Smooth muscle cell (in vitro differentiated cells): ENCODE measurements around the gene SELENOO. TPM values are rescaled to one million over a fixed set of nuclear protein-coding genes. Genes with fewer than 3 reads are reported as not detected.

Source experiments
- DNase-seq: peaks from one replicate; lab custom pipeline; 2025; ENCODE audit not compliant: unreplicated experiment; lab: John Stamatoyannopoulos, UW
- H2AFZ ChIP-seq: fragments of 200-600 bp; sonication (generic); 2 replicates; pipeline ENCODE4 v1.6.0; 2016; ENCODE audit warnings: antibody characterized with exemption, low read depth, mild to moderate bottlenecking
- H3F3A ChIP-seq: fragments of 200-600 bp; sonication (generic); 2 replicates; pipeline ENCODE4 v1.6.0; 2017; ENCODE audit warnings: antibody characterized with exemption, low read depth
- H3K27ac ChIP-seq: fragments of 200-600 bp; sonication (generic); 2 replicates; pipeline ENCODE4 v1.5.1; 2016; ENCODE audit warnings: low read depth, mild to moderate bottlenecking
- H3K27me3 ChIP-seq: fragments of 200-600 bp; sonication (generic); 2 replicates; pipeline ENCODE4 v1.6.1; 2016; ENCODE audit warnings: low read depth, mild to moderate bottlenecking
- H3K36me3 ChIP-seq: fragments of 200-600 bp; sonication (generic); 2 replicates; pipeline ENCODE4 v1.5.1; 2016; ENCODE audit warnings: low read depth
- H3K4me1 ChIP-seq: fragments of 200-600 bp; sonication (generic); 2 replicates; pipeline ENCODE4 v1.5.1; 2016; ENCODE audit warnings: low read depth
- H3K4me2 ChIP-seq: fragments of 200-600 bp; sonication (generic); 2 replicates; pipeline ENCODE4 v1.6.0; 2016; ENCODE audit warnings: mild to moderate bottlenecking
- H3K4me3 ChIP-seq: fragments of 200-600 bp; sonication (generic); 2 replicates; pipeline ENCODE4 v1.5.1; 2016; ENCODE audit warnings: mild to moderate bottlenecking
- H3K79me2 ChIP-seq: fragments of 200-600 bp; sonication (generic); 2 replicates; pipeline ENCODE4 v1.6.0; 2016; ENCODE audit warnings: low read depth, mild to moderate bottlenecking
- H3K9ac ChIP-seq: fragments of 200-600 bp; sonication (generic); 2 replicates; pipeline ENCODE4 v1.6.0; 2016; ENCODE audit warnings: low read depth
- H3K9me3 ChIP-seq: fragments of 200-600 bp; sonication (generic); replicated peaks from 2 replicates; pipeline ENCODE4 v1.5.1; 2016; ENCODE audit warnings: low read depth
- H4K20me1 ChIP-seq: fragments of 200-600 bp; sonication (generic); 2 replicates; pipeline ENCODE4 v1.6.0; 2016; ENCODE audit warnings: low read depth
- WGBS: methylation state at CpG from one replicate; pipeline ENCODE4 v1.1.7; 2016; ENCODE audit warnings: low lambda C conversion rate; 5-methylcytosine and 5-hydroxymethylcytosine counted together
- polyA plus RNA-seq: library from polyadenylated mRNA; unstranded; fragments of >200 nt; fragmentation: Nextera tagmentation; extraction: Ambion mirVana; gene quantifications from 2 replicates; pipeline ENCODE4 v1.2.1, GENCODE V29; 2016
- total RNA-seq: library from RNA; depleted of rRNA; stranded (reverse); fragments of >200 nt; gene quantifications from 2 replicates; pipeline ENCODE4 v1.2.3, GENCODE V29; 2014
- TF ChIP-seq, protein P1 (sequence below): fragments of 200-600 bp; sonication (generic); IDR thresholded peaks from 2 replicates; pipeline ENCODE4 v1.5.1; 2017; ENCODE audit warnings: borderline replicate concordance, mild to moderate bottlenecking, antibody characterized with exemption; ENCODE audit not compliant: insufficient read depth, poor library complexity, severe bottlenecking

The SELENOO gene
- total and polyA plus RNA-seq, 2 experiments from 2014 or later: 9.0 to 21.3 TPM

DNA sequence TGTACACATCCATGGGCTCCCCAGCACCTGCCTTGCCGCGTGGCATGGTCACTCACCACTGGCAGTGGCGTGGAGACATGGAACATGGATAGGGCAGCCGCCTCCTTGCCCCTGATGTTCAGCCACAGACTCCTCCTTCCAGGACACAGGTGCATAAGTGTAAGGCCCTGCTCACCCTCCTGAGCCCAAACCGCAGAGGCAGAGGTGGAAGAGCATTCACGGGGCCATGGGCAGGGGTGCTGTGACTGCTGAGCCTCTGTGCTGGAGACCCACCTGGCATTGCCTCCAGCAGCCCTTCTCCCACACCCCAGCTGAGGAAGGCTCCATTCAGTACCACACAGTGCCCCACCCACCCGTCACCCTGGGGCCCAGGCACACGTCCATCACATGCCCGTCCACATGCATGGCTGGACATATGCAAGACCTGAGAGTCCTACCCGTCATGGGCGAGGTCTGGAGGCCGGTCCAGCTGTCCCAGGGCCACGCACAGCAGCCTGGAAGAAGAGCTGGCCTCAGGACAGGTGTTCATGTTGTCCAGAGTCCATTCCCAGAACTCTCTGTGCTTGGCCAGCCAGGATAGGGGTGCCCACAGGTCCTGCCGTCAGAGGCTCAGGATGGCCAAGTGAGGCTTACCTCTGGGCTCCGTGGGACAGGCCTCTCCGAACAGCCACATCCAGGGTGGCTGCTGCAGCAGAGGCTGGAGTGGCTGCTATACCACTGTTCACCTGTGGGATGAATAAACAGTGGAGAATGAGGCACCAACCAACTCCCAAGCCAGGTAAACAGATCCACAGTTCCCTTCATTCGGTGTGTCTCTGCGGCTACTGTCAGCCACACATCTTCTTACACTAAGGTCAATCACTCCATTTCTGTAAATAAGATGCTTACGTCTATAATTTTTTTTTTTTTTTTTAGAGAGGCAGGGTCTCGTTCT lies 45.7 kb downstream of the SELENOO start:
- H3K4me3 ChIP-seq: no peak overlapping the region
- H3K4me1 ChIP-seq: peaks cover 18% of the 10 kb centered on the region
- peaks cover 13% of the 10 kb centered on the region for H3F3A ChIP-seq
- H3K27me3 ChIP-seq: no peaks in the 10 kb centered on the region
- peaks cover 32% of the 10 kb centered on the region for H3K79me2 ChIP-seq
- no peak for DNase-seq
- WGBS: 96% methylated on average over 20 of the region's 20 CpGs
- H2AFZ ChIP-seq: no peak overlapping the region
- no peak overlapping the region for H3K27ac ChIP-seq
- no peak overlapping the region for H3K9ac ChIP-seq
- no peaks in the 10 kb centered on the region for H3K36me3 ChIP-seq
- peaks cover 30% of the 10 kb centered on the region for H4K20me1 ChIP-seq
- TF ChIP-seq, protein P1, sequence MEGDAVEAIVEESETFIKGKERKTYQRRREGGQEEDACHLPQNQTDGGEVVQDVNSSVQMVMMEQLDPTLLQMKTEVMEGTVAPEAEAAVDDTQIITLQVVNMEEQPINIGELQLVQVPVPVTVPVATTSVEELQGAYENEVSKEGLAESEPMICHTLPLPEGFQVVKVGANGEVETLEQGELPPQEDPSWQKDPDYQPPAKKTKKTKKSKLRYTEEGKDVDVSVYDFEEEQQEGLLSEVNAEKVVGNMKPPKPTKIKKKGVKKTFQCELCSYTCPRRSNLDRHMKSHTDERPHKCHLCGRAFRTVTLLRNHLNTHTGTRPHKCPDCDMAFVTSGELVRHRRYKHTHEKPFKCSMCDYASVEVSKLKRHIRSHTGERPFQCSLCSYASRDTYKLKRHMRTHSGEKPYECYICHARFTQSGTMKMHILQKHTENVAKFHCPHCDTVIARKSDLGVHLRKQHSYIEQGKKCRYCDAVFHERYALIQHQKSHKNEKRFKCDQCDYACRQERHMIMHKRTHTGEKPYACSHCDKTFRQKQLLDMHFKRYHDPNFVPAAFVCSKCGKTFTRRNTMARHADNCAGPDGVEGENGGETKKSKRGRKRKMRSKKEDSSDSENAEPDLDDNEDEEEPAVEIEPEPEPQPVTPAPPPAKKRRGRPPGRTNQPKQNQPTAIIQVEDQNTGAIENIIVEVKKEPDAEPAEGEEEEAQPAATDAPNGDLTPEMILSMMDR: no peak
- H3K9me3 ChIP-seq: no peaks in the 10 kb centered on the region
- no peak overlapping the region for H3K4me2 ChIP-seq

DNA sequence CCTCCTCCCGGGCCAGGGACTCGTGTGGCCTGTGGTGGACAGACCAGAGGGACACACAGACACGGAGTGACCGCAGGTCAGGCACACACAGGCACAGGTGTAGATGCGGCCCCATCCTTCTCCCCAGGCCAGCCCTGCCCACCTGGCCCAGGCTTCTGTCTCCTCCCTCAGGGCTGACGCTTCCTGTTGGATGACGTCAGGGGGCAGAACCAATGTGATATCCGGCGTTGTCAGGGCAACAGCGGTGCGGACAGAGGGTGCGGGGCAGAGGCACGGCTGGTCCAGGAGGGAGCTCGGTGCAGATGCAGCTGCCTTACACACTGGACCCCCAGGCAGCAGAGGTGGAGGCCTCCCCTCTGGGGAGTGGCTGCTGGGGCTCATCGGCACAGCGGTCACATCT lies 46.9 kb downstream of the SELENOO start:
- Histone ChIP-seq H3K4me2 (no peak overlapping the region), H3K27me3 (no peaks in the 10 kb centered on the region), H3K36me3 (no peaks in the 10 kb centered on the region), H3K27ac (no peak overlapping the region), H2AFZ (no peak overlapping the region), H3K4me3 (no peak overlapping the region), H3K79me2 (peaks cover 21% of the 10 kb centered on the region), H3K9me3 (no peaks in the 10 kb centered on the region), H3K9ac (no peak overlapping the region), H3F3A (peaks cover 26% of the 10 kb centered on the region), H3K4me1 (peaks cover 16% of the 10 kb centered on the region), H4K20me1 (peaks cover 17% of the 10 kb centered on the region)
- DNase-seq: no peak
- WGBS: 70% methylated on average over 14 of the region's 16 CpGs
- TF ChIP-seq, protein P1: no peak

DNA sequence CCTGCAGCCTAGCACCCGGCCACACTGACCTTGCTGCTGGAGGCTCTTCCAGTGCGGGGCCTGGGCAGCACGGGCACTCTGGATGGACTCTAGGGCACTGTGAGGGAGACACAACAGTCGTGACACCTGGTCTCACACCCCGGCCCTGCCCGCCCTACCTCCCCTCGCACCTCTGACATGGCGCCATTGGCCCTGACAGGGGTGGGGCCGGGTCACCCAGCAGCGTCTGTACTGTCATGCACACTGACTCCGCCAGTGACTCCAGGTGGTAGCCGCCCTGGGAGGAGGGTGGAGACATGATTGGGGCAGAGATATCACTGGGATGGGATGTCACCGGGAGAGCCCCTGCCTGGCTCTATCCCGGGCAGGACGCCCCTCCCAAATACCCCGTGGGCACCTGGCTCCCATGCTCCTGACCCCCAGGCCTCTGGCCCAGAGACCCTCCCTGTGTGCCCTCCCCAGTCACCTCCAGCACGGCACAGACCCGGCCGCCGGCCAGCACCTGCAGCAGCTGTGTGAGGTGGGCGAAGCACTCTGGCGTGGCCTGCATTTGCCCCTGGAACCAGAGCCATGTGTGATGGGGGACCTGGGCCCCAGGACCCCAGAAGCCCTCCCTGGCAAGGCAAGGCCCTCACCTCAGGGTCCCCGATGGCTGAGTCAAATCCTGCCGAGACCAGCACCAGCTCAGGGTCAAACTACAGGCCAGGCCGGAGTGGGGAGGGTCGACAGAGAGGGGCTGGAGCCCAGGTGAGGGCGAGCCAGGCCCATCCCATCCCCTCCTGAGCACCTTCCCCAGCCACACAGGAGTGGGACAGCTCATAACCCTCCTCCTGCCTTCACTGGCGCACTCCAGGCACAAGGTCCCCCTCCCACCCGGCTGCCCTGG lies 47.6 kb downstream of the SELENOO start:
- H2AFZ ChIP-seq: no peak overlapping the region
- H3K9ac ChIP-seq: no peak overlapping the region
- H3K9me3 ChIP-seq: no peaks in the 10 kb centered on the region
- H3K27ac ChIP-seq: no peak overlapping the region
- H3K4me1 ChIP-seq: peaks cover 11% of the 10 kb centered on the region
- H3K27me3 ChIP-seq: no peaks in the 10 kb centered on the region
- H3K36me3 ChIP-seq: no peaks in the 10 kb centered on the region
- H3F3A ChIP-seq: peaks cover 26% of the 10 kb centered on the region
- no peak overlapping the region for H3K4me3 ChIP-seq
- H4K20me1 ChIP-seq: peaks cover 13% of the 10 kb centered on the region
- H3K79me2 ChIP-seq: peaks cover 14% of the 10 kb centered on the region
- 98% methylated on average over 17 of the region's 29 CpGs for WGBS
- no peak overlapping the region for H3K4me2 ChIP-seq
- TF ChIP-seq, protein P1: no peak
- no peak for DNase-seq
